ENCODE results near the gene CCDC85B. TPM values are rescaled to one million over a fixed set of nuclear protein-coding genes. Genes with fewer than 3 reads are reported as not detected.

Gene CCDC85B
- polyA plus RNA-seq, 4 donors: 7.9 to 16.9 (median 8.9) TPM

DNA sequence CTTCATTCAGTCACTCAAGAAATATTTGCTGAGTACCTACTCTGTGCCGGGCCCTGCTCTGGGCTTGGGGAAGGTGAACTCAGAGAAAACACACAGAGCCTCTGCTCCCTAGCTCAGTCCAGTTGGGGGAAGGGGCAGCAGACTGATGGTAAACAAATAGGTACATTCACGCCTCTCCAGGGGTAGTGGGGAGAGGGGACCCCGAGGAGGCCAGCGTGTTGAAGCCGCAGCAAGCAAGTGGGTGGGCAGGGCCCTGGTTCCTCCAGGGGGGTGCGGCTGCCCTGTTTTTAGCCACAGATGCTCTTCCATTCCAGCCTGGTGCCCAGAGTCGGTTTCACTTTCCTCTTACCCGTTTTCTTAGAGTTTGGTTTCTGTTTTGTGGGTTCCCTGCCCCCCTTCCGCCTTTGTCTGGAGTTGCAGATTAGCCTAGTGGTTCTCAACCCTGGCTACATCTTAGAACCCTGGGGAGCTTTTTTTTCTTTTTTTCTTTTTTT, 37.5 kb downstream of the CCDC85B start:
- no peak for DNase-seq (ENCODE audit: low read depth in 4 of 4, low spot score in 3 of 4)

DNA sequence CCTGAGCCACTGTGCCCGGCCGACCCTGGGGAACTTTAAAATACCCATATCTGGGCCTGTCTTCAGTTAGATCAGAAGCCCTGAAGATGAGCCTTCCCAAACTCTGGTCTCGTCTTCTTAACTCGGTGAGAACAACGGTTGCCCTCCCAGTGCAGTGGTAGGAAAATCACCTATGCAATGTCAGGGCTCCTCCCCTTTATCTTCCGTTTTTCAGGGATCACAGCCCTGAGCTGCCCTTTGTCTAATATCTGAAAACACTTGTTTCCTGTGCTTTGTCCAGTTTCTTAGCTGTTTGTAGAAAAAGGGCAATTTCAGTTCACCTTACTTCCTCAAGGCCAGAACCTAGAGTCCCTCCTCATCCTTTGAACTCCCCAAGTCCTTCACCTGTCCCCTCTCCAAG, 38.2 kb downstream of the CCDC85B start:
- no peak for DNase-seq (ENCODE audit: low read depth in 4 of 4, low spot score in 3 of 4)

DNA sequence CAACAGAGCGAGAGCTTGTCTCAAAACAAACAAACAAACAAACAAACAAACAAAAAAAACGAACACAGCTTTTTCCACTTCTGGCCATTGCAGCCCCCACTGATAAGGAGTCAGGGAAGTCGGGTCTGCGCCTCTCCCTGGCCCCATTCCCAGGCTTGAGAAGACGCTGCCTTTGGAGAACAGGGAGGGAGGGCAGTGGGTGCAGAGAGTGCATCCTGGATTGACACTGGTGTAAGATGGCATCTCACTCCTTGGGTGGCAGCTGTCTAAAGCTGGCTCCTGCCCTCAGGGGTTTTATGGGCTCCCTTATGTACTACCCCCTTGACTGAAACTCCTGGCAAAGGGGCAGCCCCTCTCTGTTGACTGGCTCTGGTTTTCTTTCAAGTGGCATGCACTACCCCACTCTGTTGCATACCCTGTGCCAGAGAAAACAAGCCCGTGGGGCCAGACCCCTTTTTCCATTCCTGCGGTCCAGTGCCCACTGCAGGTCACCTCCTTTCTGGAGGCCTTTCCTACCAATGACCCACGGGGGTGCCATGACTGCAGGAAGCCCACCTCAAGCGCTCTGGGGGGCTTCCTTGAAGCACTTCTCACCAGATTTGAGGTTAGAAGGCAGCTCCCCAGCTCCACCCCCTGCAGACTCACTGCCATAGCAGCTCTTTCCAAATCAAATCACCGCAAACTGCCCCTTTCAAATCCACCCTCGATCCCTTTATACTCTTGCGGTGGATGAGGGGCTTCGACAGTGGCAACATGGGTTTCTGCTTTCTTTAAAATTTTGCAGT, 41.5 kb downstream of the CCDC85B start:
- no peak for DNase-seq (ENCODE audit: low read depth in 4 of 4, low spot score in 3 of 4)

DNA sequence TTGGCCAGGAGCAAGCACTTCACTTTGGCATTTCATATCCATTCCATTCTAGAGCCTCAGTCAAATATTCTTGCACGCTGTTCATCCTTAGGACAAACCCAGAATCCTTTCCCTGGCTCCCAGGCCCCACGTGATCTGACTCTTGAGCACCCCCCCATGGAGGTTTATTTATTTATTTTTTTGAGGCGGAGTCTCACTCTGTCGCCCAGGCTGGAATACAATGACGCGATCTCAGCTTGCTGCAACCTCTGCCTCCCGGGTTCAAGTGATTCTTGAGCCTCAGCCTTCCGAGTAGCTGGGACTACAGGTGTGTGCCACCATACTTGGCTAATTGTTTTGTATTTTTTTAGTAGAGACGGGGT, 42.1 kb downstream of the CCDC85B start:
- DNase-seq (ENCODE audit: low read depth in 4 of 4, low spot score in 3 of 4): no peak

DNA sequence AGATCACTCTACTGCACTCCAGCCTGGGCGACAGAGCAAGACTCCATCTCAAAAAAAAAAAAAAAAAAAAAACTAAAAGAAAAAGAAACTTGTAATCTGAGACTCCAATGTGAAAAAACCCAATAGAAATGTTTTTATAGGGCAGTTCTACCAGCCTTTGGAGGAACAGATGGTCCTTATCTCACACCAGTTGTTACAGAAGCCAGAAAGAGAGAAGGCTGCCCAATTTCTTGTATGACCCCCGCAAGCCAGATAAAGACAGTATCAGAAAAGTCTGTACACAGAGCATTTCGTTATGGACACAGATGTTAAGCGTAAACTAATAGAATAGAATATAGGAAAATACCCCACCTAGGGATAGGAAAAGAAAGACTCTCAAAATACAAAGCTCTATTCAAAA, 43.5 kb downstream of the CCDC85B start:
- no peak for DNase-seq (ENCODE audit: low read depth in 4 of 4, low spot score in 3 of 4)

DNA sequence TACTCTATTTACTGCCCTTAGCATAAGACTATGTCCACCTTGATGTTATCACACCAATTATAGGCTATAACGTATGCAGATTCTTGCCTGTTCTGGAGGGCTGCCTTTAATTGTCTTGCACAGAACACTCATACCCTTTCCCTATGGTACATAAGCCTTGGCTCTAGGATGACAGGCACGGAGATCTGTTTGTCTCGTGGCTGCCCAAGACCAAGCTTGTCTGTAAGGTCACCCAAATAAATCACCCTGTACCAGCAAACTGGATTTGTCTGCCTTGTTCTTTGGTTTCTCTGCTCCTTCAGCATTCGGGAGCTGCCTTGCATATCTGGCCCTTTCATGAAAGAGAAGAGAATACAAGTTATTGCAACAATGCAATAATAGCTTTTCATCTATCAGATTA, 47.3 kb downstream of the CCDC85B start:
- no peak for DNase-seq (ENCODE audit: low read depth in 4 of 4, low spot score in 3 of 4)

Other genes with a start within 250 kb of the CCDC85B start
- gene RELA, start 227.8 kb upstream of the CCDC85B start, polyA plus RNA-seq (ENCODE audit: insufficient read length in 4 of 4): 10 to 100 TPM; 50.3 to 59.1 (median 54.5) TPM
- gene KAT5, start 178.4 kb upstream of the CCDC85B start, polyA plus RNA-seq (ENCODE audit: insufficient read length in 4 of 4): 10 to 100 TPM; 68.9 to 74.1 (median 71.6) TPM
- 10 to 100 TPM; 34.0 to 52.9 (median 40.1) TPM for gene RNASEH2C, start 169.9 kb upstream of the CCDC85B start, polyA plus RNA-seq (ENCODE audit: insufficient read length in 4 of 4)
- 1 to 10 TPM; 6.0 to 9.5 (median 6.4) TPM for gene AP5B1, start 109.7 kb upstream of the CCDC85B start, polyA plus RNA-seq (ENCODE audit: insufficient read length in 4 of 4)
- gene OVOL1, start 103.6 kb upstream of the CCDC85B start, polyA plus RNA-seq (ENCODE audit: insufficient read length in 4 of 4): 10 to 100 TPM; 11.1 to 13.7 (median 12.2) TPM
- 1 to 10 TPM; 1.4 to 3.5 (median 2.6) TPM for gene SNX32, start 56.7 kb upstream of the CCDC85B start, polyA plus RNA-seq (ENCODE audit: insufficient read length in 4 of 4)
- gene CFL1, start 32.5 kb upstream of the CCDC85B start, polyA plus RNA-seq (ENCODE audit: insufficient read length in 4 of 4): 100 to 1,000 TPM; 733 to 795 (median 777) TPM
- 10 to 100 TPM; 46.6 to 56.8 (median 49.3) TPM for gene MUS81, start 30.2 kb upstream of the CCDC85B start, polyA plus RNA-seq (ENCODE audit: insufficient read length in 4 of 4)
- 100 to 1,000 TPM in 2 of 4 donors, 10 to 100 TPM in 2; 94.9 to 134 (median 107) TPM for gene EFEMP2, start 17.9 kb upstream of the CCDC85B start, polyA plus RNA-seq (ENCODE audit: insufficient read length in 4 of 4)
- 1 to 10 TPM in 2 of 4 donors, under 1 TPM in 2; 0.65 to 1.8 (median 0.92) TPM for gene CTSW, start 10.8 kb upstream of the CCDC85B start, polyA plus RNA-seq (ENCODE audit: insufficient read length in 4 of 4)
- gene FIBP, start 2.2 kb upstream of the CCDC85B start, polyA plus RNA-seq (ENCODE audit: insufficient read length in 4 of 4): 100 to 1,000 TPM in 2 of 4 donors, 10 to 100 TPM in 2; 90.9 to 107 (median 100) TPM
- under 1 TPM; 0.17 to 0.28 (median 0.21) TPM for gene FOSL1, start 9.7 kb downstream of the CCDC85B start, polyA plus RNA-seq (ENCODE audit: insufficient read length in 4 of 4)
- 10 to 100 TPM; 37.3 to 46.8 (median 42.2) TPM for gene C11orf68, start 28.4 kb downstream of the CCDC85B start, polyA plus RNA-seq (ENCODE audit: insufficient read length in 4 of 4)
- gene DRAP1, start 28.8 kb downstream of the CCDC85B start, polyA plus RNA-seq (ENCODE audit: insufficient read length in 4 of 4): 100 to 1,000 TPM in 1 of 4 donors, 10 to 100 TPM in 3; 70.0 to 113 (median 76.4) TPM
- under 1 TPM in 3 of 4 donors, not detected in 1; 0.14 to 0.30 (median 0.18) TPM for gene TSGA10IP, start 54.8 kb downstream of the CCDC85B start, polyA plus RNA-seq (ENCODE audit: insufficient read length in 4 of 4)
- gene SART1, start 71.1 kb downstream of the CCDC85B start, polyA plus RNA-seq (ENCODE audit: insufficient read length in 4 of 4): 10 to 100 TPM; 45.9 to 57.4 (median 50.3) TPM
- 10 to 100 TPM; 26.6 to 30.8 (median 28.4) TPM for gene EIF1AD, start 111.5 kb downstream of the CCDC85B start, polyA plus RNA-seq (ENCODE audit: insufficient read length in 4 of 4)
- 100 to 1,000 TPM; 248 to 308 (median 286) TPM for gene BANF1, start 111.8 kb downstream of the CCDC85B start, polyA plus RNA-seq (ENCODE audit: insufficient read length in 4 of 4)
- gene CST6, start 121.3 kb downstream of the CCDC85B start, polyA plus RNA-seq (ENCODE audit: insufficient read length in 4 of 4): not detected
- gene CATSPER1, start 135.8 kb downstream of the CCDC85B start, polyA plus RNA-seq (ENCODE audit: insufficient read length in 4 of 4): under 1 TPM in 1 of 4 donors, not detected in 3; 0.01 TPM
- gene GAL3ST3, start 158.5 kb downstream of the CCDC85B start, polyA plus RNA-seq (ENCODE audit: insufficient read length in 4 of 4): 1 to 10 TPM; 4.8 to 7.4 (median 5.2) TPM
- 100 to 1,000 TPM; 227 to 235 (median 230) TPM for gene SF3B2, start 161.7 kb downstream of the CCDC85B start, polyA plus RNA-seq (ENCODE audit: insufficient read length in 4 of 4)
- 10 to 100 TPM; 40.1 to 54.4 (median 45.4) TPM for gene PACS1, start 179.6 kb downstream of the CCDC85B start, polyA plus RNA-seq (ENCODE audit: insufficient read length in 4 of 4)

Measured in right renal pelvis (tissue), 4 donors.